Activated CD8-positive, alpha-beta memory T cell treated with anti-CD3 and anti-CD28 coated beads, Interleukin-2, amount 50 U/mL, for 48 hours (primary cell): ENCODE results near the gene ZNF3.
A peak's percentile ranks its signal among the peaks of the same experiment; 100 is the strongest.

Experiments used
- DNase-seq: peaks from one replicate; pipeline ENCODE4 v3.0.0-alpha.2; 2020

The ZNF3 gene

DNA sequence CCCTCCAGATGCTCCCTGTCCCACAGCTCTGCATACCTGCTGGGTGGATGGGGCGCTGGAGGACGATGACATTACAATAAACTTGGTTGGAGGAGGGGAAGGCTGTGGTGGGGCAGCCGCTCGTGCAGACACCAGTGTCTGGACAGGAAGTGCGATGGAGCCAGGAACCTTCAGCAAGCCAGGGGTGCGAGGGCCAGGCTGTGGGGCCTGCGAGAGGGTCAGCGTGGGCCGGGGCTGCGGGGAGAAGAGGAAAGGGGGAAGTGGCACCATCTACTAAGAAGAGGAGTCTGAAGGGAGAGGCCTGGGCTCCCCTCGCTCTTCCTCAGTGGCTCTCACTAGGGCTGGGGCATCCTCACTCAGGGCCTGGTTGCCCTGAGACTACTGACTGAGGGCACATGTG, 26.4 kb upstream of the ZNF3 start:
- no peak for DNase-seq

DNA sequence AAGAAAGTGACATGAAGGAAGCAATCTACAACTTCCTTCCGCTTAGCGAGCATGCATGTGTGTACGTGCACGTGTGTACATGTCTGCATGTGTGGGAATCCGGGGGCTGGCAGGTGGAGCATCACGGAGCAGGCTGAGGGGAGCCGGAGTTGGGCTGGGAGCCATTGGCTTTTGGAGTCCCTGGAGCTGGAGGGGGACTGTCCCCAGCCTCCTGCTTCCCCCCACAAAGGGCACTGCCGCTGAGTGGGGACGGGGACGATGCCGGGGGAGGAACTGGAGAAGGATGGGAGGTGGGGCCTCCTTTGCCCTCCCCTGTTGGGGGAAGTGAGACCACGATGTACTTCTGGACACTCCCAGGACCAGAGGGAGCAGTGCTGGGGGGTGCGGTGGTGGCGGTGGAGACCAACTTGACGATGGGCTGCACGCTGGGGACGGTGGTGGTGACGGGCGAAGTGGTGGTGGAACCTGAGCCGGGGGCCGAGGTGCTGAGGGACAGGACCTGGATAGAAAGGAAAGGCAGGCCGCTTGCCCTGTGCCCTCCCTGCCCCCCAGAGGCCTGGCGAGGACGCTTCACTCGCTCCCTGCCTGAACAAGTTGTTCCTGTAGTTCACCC, 25.7 kb upstream of the ZNF3 start:
- no peak for DNase-seq

DNA sequence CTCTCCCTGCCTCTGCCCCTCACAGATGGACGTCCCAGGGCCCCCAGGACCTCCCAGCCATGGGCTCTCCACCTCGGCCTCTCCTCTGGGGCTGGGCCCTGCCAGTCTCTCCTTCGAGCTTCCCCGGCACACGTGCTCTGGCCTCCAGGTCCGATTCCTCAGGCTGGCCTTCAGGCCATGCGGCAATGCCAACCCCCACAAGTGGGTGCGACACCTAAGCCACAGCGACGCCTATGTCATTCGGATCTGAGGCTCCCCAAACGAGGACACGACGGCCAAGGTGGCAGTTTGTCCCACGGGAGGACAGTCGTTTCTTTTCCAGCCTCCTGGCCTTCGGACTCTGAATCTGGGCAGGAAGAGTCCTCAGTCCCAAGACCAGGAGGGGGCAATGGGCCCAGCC, 25.1 kb upstream of the ZNF3 start:
- DNase-seq = no peak

DNA sequence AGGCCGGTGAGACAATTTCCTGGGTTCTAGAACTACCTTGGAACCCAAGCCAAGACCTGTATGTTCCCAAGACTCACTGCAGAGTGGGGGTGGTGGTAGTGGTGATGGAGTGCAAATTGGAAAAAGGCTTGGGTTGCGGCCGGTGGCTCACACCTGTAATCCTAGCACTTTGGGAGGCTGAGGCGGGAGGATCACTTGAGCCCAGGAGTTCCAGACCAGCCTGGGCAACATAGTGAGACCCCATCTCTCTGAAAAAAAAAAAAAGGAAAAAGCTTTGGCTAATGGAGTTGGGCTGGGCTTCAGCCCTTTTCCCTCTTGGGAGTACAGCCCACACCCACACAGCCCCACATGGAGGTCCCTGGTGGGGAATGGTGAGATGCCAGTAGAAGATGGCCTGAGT, 24.0 kb upstream of the ZNF3 start:
- no peak for DNase-seq

DNA sequence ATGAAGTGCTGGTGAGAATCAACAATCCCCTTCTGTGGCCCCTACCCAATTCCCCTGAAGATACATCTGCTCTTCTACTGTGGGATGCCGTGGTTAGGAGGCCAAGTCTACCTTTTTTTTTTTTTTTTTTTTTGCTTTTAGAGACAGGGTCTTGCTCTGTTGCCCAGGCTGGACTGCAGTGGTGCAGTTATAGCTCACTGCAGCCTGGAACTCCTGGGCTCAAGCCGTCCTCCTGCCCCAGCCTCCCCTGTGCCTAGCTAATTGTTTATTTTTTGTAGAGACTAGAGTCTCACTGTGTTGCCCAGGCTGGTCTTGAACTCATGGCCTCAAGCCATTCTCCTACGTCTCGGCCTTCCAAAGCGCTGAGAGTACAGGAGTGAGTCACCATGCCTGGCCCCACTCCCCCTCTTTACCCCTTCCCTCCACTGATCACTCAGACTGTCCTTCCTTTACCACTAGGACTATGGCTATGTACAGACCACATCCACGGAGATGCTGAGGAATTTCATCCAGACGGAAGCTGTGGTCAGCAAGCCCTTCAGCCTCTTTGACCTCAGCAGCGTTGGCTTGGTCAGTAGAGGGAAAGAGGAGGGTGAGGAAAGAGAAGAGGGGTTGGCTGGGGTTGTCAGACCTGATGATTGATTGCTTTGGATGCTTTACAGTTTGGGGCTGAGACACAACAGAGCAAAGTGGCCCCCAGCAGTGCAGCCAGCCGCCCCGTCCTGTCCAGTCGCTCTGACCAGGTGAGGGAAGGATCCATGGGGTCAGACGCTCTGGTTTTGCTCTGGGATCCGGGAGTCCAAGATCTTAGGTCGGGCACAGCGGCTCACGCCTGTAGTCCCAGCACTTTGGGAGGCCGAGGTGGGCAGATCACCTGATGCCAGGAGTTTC, 21.7 kb upstream of the ZNF3 start:
- no peak for DNase-seq

DNA sequence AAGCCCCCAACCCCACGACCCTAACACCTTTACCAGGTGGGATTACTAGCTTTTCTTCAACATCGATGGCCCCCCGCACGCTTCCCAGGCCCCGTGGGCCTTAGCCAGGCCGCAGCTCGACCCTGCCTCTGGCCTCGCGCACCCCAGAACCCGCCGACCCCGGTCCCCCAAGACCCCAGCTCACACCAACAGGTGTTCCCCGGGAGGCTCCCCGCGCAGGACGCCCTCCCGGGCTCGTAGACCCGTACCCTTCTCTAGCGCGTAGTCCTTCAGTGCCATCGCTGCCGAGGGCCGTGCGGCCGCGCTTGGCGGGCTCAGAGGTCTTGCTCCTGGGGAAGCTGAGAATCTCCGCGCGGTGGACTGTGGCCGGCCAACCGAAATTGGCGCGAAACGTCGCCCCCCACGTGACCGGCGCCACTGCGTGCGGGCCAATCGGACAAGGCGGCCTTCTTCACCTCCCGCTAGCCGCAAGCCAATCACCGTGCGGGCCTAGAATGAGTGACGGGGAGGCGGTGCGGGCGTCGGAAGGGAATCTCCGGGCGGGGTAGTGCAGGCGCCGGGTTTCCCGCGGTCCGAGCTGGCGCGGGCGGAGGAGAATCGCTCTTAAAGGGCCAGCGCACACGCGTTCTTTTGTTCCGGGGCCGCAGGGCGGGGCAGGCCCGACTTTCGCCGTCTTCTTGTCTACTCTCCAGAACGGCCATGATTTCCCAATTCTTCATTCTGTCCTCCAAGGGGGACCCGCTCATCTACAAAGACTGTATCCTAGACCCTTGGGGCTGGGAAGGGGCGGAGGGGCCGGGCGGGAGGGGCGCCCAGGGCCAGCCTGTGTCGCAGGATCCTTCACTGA, 19.7 kb upstream of the ZNF3 start, which contains the start of the genes AP4M1 and MCM7:
TSS of gene AP4M1 (plus strand) at position 628 of the 847 bp plus-strand sequence. CDS start at position 700, 72 bp downstream.
TSS of gene MCM7 (minus strand) at position 382 of the 847 bp plus-strand sequence. CDS start at position 279, 103 bp downstream.
- peak; percentile 98 for DNase-seq

DNA sequence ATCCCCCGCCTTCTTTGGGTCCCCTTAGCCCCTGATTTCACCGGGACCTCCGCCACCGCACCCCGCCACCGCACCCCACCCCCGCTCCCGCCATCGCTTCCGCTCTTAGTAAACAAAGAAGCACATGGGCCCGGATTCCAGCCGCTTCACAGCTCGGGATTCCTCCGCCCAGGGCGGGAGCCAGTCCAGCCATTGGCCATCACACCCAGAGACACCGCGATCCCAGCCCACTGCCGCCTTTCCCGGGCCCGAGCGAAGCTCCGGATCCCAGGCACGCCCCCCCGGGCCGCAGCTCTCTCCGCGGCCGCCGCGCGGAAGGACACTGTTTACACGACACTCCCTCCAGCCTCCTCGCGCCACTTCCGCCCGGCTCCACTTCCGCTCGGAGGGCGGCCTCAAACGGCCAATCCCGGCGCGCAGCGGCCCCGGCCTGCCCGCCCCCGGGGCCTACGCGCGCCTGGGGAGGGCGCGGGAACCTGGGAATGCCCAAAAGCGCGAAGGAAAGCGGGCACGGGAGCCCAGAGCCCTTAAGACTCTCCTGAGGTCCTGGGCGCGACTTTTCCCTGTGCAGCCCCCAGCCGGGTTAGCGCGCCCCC, 19.0 kb upstream of the ZNF3 start:
- DNase-seq = peak; percentile 93

DNA sequence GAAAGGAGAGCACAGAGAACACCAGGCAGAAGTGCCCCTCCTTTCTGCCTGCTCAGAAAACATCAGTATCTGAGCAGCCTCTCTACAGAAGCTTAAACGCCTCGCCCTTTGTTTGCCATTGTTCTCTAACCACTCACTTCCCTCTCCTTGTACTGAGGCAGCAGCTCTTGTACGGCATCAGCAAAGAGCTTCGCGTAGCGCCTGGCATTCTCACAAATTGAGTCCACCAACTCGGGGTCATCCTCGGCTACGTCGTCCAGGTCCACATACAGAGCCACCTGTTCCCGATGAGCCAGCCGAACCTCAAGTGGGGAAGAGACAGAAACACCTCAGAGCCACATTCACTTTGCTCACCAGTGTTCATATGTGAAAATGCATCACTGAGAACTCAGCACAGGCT, 17.9 kb upstream of the ZNF3 start:
- DNase-seq = no peak

DNA sequence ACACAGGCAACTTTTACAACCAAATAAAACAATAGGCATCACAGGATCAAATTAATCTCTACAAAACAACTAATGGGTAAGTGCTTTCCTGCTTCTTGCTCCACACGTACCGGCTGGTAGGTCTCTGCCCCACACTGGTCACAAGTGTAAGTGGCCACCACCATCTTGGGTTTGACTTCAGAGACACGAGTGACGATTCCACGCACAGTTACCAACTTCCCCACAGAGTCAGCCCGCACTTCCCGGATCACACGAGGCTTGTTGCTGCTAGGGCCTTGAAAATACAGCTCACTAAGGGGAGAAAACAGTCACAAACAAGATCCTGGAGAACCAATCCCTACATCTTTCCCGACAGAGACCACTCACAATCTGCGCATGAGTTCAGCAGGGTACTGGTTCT, 17.4 kb upstream of the ZNF3 start:
- no peak for DNase-seq

DNA sequence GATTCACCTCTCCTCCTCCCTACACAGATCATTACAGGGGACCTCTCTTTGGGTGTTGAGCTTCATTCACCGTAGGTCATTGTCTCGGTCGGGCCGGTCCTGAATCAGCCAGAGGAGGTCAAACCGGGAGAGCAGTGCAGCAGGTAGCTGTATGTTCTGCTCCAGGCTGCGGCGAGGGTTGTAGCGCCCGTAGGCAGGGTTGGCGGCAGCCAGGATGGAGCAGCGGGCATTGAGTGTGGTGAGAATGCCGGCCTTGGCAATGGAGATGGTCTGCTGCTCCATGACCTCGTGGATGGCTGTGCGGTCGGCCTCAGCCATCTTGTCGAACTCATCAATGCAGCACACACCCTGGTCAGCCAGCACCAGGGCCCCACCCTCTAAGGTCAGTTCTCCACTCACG, 14.2 kb upstream of the ZNF3 start:
- DNase-seq = no peak

DNA sequence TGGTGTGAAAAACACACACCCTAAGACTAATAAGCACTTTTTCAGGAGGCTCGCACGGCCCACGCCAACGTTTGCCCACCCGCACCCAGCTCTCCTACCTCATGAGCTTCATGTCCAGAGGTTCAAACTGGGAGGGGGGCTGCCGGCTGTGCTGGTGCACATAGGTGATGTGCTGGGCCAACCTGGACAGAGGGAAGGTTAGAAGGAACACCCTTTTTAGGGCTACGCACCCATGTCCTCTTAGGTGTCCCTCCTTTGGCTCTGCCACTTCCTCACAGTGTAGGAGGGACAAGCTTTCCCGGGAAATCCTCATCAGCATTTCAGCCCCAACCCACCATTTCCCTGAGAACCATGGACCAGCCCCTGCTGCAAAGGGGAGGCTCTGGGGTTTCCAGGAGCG, 13.8 kb upstream of the ZNF3 start:
- DNase-seq = no peak

DNA sequence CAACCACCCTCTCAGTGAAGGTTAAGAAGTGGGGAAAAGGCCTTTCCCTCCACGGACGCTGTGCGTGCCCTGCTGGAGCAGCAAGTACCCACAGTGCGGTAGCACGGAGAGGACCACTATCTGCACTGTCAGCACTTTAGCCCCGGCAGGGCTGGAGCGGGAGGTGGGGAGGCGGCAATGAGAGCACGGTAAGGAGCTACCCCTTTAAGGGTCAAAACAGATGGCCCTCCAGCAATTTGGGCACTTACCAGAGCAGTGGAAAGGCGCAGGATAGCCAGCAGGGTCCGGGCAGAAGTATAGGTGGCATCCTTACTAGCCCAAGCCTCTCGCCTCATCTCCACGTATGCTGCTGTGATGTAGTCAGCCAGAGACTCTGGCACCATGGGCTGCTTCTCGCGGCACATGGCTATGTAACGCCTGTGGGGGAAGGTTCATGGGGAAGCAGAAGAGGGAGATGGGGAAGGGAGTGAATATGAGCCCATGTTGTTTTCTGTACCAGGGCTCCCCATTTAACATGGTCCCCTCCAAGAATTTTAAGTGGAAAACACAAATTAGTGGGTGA, 12.5 kb upstream of the ZNF3 start:
- no peak for DNase-seq

DNA sequence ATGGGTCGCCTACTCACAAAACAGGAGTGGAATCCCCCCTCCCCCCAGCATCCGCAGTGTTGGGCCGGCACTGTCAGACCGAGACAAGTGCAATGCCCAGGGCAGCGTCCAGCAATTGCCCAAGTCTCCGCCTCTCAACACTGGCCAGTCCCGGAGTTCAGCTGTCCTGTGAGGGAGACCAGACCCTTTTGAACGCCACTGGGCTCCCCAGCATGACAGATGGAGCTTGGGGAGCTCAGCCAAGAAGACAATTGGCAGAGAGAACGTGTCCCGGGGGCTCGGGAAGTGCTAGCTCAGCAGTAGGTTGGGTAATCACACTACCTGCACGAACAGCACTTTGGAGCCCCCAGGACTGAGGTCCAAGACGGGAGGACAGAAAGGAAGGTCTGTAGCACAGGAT, 12.0 kb upstream of the ZNF3 start:
- DNase-seq = no peak

DNA sequence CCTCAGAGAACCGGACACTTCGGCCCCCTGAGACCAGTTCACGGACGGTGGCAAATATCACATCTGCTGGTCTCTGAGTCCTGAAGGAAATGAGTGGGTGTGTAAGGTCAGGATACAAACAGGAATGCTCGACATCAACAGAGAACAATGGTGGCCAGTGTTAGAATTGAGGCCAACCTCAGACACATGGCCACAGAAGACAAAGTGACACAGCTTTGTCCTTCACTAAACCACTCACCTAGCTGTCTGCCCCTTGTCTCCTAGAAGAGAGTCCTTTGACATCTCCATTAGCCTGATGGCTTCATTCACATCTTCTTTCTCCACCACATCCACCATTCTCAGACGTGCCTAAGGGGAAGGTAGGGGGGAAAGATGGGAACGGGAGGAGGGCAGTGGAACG, 11.5 kb upstream of the ZNF3 start:
- DNase-seq = no peak

DNA sequence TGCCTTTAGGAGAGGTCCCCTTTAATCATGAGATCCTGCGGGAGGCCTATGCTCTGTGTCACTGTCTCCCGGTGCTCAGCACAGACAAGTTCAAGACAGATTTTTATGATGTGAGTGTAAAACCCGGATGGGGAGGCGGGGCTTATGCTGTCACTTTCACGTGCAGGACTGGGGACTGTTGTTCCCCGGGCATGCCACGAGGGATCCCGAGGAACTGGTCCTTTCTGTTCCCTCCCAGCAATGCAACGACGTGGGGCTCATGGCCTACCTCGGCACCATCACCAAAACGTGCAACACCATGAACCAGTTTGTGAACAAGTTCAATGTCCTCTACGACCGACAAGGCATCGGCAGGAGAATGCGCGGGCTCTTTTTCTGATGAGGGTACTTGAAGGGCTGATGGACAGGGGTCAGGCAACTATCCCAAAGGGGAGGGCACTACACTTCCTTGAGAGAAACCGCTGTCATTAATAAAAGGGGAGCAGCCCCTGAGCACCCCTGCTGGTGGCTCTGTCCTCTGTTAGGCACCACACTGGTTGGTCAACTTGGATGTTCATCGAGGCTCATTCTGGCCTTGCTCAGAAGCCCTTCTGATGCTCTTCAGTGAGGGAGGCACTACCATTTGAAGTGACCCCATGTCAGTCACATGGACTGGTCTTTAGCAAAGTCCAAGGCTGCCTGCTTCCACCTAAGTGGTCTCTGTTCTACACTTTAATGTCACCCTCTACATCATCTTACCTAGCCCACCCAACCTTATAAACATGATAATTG, 10.1 kb upstream of the ZNF3 start:
- DNase-seq = peak; percentile 76

DNA sequence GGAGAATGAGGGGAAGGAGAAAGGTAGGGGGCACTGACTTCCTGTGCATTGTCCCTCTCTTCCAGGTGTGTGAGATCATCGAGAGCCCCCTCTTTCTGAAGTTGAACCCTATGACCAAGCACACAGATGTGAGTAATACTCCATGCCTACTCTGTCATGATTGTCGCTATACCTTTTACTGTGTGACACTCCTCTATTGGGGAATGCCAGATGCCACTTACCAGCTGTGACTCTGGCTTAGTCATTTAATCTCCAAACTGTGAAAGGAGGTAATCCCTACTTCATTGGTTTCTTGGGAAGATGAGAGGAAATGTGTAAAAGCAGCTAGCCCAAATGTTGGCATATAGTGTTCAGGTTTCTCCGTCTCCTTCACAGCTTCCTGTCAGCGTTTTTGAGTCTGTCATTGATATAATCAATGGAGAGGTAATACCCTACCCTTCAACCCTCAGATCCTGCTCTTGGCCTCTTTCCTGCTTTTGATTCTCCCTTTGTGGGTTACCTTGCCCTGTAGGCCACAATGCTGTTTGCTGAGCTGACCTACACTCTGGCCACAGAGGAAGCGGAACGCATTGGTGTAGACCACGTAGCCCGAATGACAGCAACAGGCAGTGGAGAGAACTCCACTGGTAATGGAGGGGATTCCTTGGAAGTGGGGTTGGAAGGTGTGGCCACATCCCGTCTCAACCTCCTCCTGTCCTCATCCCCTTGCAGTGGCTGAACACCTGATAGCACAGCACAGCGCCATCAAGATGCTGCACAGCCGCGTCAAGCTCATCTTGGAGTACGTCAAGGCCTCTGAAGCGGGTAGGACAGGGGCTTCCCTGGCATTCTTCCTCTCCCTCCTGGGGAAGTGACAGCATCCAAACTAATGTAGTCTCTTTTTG, 9.2 kb upstream of the ZNF3 start:
- peak; percentile 71 for DNase-seq

DNA sequence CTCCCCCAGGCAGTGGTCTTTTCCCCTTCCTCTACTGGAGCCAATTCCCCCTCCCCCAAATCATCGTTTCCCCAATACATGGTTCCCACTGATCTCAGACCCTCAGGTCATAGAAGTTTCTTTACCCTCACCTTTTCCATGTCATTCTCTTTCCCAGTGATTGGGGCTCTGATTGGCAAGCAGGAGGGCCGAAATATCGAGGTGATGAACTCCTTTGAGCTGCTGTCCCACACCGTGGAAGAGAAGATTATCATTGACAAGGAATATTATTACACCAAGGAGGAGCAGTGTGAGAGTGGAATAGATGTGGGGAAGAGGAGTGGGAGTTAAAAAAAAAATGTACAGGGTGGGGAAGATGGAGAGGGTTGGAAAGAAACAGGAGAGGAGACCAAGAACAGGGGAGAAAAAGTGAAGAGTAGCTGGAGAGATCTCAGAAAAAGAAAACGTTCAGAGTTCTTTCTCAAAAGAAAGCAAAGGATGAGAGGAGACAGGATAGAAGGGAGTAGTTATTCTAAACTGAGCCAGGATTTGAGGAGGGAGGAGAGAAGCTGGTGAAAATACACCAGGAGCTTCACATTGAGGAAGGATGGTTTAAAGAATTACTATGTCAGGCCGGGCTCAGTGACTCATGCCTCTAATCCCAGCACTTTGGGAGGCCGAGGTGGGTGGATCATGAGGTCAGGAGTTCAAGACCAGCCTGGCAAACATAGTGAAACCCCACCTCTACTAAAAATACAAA, 8.1 kb upstream of the ZNF3 start:
- no peak for DNase-seq

DNA sequence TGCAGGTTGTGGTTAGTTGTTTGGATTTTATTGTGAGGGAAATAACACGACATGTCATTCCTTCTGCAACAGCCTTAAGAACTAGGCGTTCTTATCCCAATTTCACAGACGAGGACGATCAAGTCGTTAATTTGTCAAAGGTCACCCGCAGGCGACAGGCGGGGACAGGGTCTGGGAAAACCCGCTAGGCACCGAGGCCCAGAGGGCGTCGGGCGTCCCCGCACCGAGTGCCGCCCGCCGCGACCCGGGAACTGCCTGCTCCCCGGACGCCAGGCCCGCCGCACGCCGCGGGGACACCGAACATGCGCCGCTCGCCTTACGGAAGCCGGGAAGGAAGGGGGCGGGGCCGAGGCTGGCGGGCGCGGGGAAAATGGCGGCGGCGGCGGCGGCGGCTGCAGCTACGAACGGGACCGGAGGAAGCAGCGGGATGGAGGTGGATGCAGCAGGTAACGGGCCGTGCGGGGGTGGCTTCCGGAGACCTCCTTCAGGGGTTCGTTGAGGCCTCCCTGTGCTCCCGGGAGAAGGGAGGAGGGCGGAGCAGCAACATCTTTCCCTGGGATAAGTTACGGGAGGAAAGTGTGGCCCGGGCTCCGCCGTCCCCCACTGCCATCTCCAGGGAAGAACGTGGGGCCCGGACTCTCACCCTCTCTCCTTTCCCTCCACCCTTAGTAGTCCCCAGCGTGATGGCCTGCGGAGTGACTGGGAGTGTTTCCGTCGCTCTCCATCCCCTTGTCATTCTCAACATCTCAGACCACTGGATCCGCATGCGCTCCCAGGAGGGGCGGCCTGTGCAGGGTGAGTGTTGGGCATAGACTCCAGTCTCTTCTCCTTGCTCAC, 7.3 kb upstream of the ZNF3 start, which contains the start of gene COPS6:
TSS of gene COPS6 (plus strand) at position 349 of the 837 bp plus-strand sequence. CDS start at position 371, 22 bp downstream.
- DNase-seq = peak; percentile 97

DNA sequence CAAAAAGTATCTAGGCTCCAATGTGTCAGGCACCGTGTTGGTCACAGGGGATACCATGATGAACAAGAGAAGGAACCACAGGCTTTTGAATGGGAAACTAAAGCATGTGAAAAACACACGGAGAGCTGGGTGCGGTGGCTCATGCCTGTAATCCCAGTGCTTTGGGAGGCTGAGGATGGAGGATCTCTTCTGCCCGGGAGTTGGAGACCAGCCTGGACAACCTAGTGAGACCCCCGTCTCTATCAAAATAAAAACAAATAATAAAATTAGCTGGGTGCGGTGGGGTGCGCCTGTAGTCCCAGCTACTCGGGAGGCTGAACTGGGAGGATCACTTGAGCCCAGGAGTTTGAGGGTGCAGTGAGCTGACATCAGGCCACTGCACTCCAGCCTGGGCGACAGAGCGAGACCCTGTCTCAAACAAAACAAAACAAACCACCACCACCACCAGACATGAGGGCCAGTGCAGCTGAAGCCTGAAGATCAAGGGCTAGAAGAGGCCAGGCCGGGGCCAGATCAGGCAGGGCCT, 6.6 kb upstream of the ZNF3 start:
- no peak for DNase-seq
